ENCODE results near the gene ZNF318. TPM values are rescaled to one million over a fixed set of nuclear protein-coding genes. Genes with fewer than 3 reads are reported as not detected.
A peak's percentile ranks its signal among the peaks of the same experiment; 100 is the strongest.
"Not testable (repeated sequence)": the region's sequence is repeated elsewhere in the genome, so short reads cannot be mapped to it uniquely, and the experiment has no call there.

ZNF318 gene
- total RNA-seq, 1 experiment from 2014 or later = 11.3 TPM

DNA sequence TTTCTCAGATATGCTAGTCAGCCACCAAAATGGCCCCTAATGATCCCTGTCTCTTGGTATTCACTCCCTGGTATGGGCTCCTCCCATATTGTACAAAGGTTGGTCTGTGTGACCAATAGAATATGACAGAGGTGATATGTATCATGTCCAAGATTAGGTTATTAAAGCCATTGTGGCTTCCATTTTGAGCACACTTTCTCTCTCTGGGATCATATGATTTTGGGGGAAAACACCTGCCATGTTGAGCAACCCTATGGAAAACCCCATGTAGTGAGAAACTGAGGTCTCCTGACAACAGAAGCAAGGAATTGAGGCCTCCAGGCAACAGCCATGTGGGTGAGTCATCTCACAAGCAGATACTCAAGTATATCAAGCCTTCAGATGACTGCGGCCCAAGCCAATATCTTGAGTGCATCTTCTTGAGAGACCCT is 7.1 kb upstream of the ZNF318 start:
- POLR2A ChIA-PET = interaction anchor here (0.6 to 2.1 kb wide), 2 partner anchors 13 to 34 kb away, joined by 3 to 5 read pairs; no protein-coding TSS in a partner anchor
- no peaks in the 10 kb centered on the region for H3K36me3 Mint-ChIP-seq (ENCODE audit: insufficient read depth, unreplicated experiment)
- no peaks in the 10 kb centered on the region for H3K9me3 Mint-ChIP-seq (ENCODE audit: unreplicated experiment)
- peaks cover 6% of the 10 kb centered on the region for H3K4me1 Mint-ChIP-seq (ENCODE audit: insufficient read depth, unreplicated experiment)
- intact Hi-C loops (cut with micrococcal nuclease) = no loop called here
- CTCF ChIA-PET = interaction anchor here (0.5 to 2.0 kb wide), 4 partner anchors 10 to 129 kb away, joined by 3 to 9 read pairs (median 6); no protein-coding TSS in a partner anchor
- no peak overlapping the region for H3K4me3 Mint-ChIP-seq (ENCODE audit: unreplicated experiment)
- no peaks in the 10 kb centered on the region for H3K27me3 Mint-ChIP-seq (ENCODE audit: insufficient read depth, unreplicated experiment)
- BruUV-seq (replicated peaks) = no TSS peak
- peak; percentile 61 for DNase-seq (ENCODE audit: unreplicated experiment)
- H3K27ac Mint-ChIP-seq (ENCODE audit: low read depth, unreplicated experiment) = no peak overlapping the region
- TF ChIP-seq CTCF (IDR thresholded peaks at IDR 0.05; ENCODE audit: unreplicated experiment) = no peak

DNA sequence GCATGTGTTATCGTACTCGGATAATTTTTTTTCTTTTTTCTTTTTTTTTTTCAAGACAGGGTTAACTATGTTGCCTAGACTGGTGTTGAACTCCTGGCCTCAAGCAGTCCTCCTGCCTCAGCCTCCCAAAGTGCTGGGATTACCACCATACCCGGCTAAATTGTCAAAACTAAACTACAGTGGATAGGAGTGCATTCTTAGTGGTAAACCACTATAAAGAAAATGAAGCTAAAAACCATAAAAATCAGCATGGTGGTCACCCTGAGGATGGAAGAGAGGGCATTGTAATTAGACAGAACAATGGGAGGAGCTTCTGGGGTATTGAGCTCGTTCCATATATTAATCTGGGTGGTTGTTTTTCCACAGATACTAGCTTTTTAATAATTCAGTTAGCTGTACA is 6.2 kb upstream of the ZNF318 start:
- Mint-ChIP-seq H3K27me3 (ENCODE audit: insufficient read depth, unreplicated experiment) (no peaks in the 10 kb centered on the region), H3K4me1 (ENCODE audit: insufficient read depth, unreplicated experiment) (peaks cover 6% of the 10 kb centered on the region), H3K9me3 (ENCODE audit: unreplicated experiment) (no peaks in the 10 kb centered on the region), H3K27ac (ENCODE audit: low read depth, unreplicated experiment) (no peak overlapping the region), H3K36me3 (ENCODE audit: insufficient read depth, unreplicated experiment) (no peaks in the 10 kb centered on the region), H3K4me3 (ENCODE audit: unreplicated experiment) (no peak overlapping the region)
- POLR2A ChIA-PET = interaction anchor here (0.5 to 2.1 kb wide), 4 partner anchors 14 to 112 kb away, joined by 3 to 5 read pairs (median 4); no protein-coding TSS in a partner anchor
- CTCF ChIA-PET = interaction anchor here (0.6 to 2.5 kb wide), 3 partner anchors 11 to 131 kb away, joined by 4 to 7 read pairs (median 6); no protein-coding TSS in a partner anchor
- BruUV-seq (replicated peaks) = no TSS peak
- no peak for TF ChIP-seq CTCF (IDR thresholded peaks at IDR 0.05; ENCODE audit: unreplicated experiment)
- intact Hi-C loops (cut with micrococcal nuclease) = no loop called here
- no peak for DNase-seq (ENCODE audit: unreplicated experiment)

DNA sequence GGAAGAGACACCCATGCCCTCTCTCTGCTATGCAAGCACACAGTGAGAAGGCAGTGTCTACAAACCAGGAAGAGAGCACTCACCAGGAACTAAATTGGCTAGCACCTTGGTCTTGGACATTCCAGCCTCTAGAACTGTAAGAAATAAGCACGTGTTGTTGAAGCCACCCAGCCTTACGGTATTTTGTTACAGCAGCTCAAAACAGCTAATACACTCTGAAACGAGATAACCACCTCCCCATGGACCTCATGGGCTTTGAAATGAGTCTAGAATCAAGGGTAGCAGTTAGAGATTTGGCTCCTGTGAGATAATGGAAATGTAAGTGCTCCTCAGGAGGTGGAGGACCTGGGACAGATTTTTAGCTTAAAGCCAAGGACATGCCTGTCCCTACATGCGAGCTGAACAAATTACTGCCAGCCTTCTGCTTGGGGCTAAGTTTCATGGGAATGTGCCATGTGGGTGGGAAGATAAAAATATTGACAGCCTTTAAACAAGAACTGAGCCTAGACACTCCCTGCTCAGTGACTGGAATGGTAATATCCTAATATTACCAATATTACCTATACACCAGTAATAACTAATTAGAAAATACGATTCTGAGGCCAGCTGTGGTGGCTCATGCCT is 3.9 kb upstream of the ZNF318 start:
- no peaks in the 10 kb centered on the region for H3K36me3 Mint-ChIP-seq (ENCODE audit: insufficient read depth, unreplicated experiment)
- H3K4me3 Mint-ChIP-seq (ENCODE audit: unreplicated experiment) = no peak overlapping the region
- CTCF ChIA-PET = interaction anchor here (1.0 to 2.5 kb wide), 3 partner anchors 9 to 123 kb away, joined by 4 to 7 read pairs (median 5); no protein-coding TSS in a partner anchor
- no peaks in the 10 kb centered on the region for H3K9me3 Mint-ChIP-seq (ENCODE audit: unreplicated experiment)
- no TSS peak for BruUV-seq (replicated peaks)
- POLR2A ChIA-PET = interaction anchor here (0.6 to 1.3 kb wide), 3 partner anchors 9 to 206 kb away, joined by 3 to 4 read pairs (median 3); no protein-coding TSS in a partner anchor
- DNase-seq (ENCODE audit: unreplicated experiment) = no peak
- TF ChIP-seq CTCF (IDR thresholded peaks at IDR 0.05; ENCODE audit: unreplicated experiment) = no peak
- no peaks in the 10 kb centered on the region for H3K27me3 Mint-ChIP-seq (ENCODE audit: insufficient read depth, unreplicated experiment)
- no peak overlapping the region for H3K27ac Mint-ChIP-seq (ENCODE audit: low read depth, unreplicated experiment)
- intact Hi-C loops (cut with micrococcal nuclease) = no loop called here
- H3K4me1 Mint-ChIP-seq (ENCODE audit: insufficient read depth, unreplicated experiment) = peaks cover 12% of the 10 kb centered on the region

- TSS peak; percentile 87 for BruUV-seq (replicated peaks)
- CTCF ChIA-PET = interaction anchor here (0.6 to 2.2 kb wide), 7 partner anchors 9 to 440 kb away, joined by 3 to 9 read pairs (median 3); no protein-coding TSS in a partner anchor
- intact Hi-C loops (cut with micrococcal nuclease); H3K9me3 Mint-ChIP-seq (ENCODE audit: unreplicated experiment); H3K36me3 Mint-ChIP-seq (ENCODE audit: insufficient read depth, unreplicated experiment); H3K27me3 Mint-ChIP-seq (ENCODE audit: insufficient read depth, unreplicated experiment): not testable (repeated sequence)
- Mint-ChIP-seq H3K27ac (ENCODE audit: low read depth, unreplicated experiment) (peak overlapping the region; percentile 93), H3K4me1 (ENCODE audit: insufficient read depth, unreplicated experiment) (peaks cover 18% of the 10 kb centered on the region), H3K4me3 (ENCODE audit: unreplicated experiment) (peak overlapping the region; percentile 80)
- POLR2A ChIA-PET = interaction anchor here (0.6 to 4.4 kb wide), 33 partner anchors 9 to 1017 kb away, joined by 3 to 28 read pairs (median 4); partner anchors contain the start of genes ABCC10, DLK2, DNPH1 and LRRC73
- DNase-seq (ENCODE audit: unreplicated experiment) = peak; percentile 20
Observed at GRCh38 chr6:43370003-43370580, 645 bp upstream of the ZNF318 start.
